ENCODE data around the gene SNRNP27.

SNRNP27 gene

GRCh38 chr2:69916106-69916505, 22.4 kb downstream of the SNRNP27 start:
- DNase-seq (ENCODE audit: low spot score): no peak

DNA sequence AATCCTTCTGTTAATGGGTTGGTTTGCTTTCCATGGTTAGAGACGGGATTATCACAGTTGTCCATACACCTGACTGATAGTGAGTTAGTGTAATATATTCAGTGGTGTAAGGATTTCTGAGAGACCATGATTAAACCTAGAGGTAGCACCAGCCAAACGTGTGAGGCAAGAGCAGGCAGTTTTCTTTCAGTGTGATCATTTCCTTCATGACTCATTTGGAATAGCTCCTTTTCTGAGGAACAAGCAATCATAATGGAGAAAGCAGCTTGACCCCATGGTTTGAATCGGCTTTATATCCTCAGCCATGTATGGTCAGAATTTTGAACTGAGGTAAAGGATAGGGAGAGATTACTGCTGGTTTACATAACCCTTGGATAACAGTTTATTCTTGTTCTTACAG, 24.1 kb downstream of the SNRNP27 start:
- no peak for DNase-seq (ENCODE audit: low spot score)

GRCh38 chr2:69918401-69918800, 24.6 kb downstream of the SNRNP27 start:
- DNase-seq (ENCODE audit: low spot score): no peak

- DNase-seq (ENCODE audit: low spot score): no peak
Observed at GRCh38 chr2:69923116-69923515, 29.4 kb downstream of the SNRNP27 start.

- DNase-seq (ENCODE audit: low spot score): no peak
Observed at GRCh38 chr2:69926849-69927515, 33.2 kb downstream of the SNRNP27 start.

DNA sequence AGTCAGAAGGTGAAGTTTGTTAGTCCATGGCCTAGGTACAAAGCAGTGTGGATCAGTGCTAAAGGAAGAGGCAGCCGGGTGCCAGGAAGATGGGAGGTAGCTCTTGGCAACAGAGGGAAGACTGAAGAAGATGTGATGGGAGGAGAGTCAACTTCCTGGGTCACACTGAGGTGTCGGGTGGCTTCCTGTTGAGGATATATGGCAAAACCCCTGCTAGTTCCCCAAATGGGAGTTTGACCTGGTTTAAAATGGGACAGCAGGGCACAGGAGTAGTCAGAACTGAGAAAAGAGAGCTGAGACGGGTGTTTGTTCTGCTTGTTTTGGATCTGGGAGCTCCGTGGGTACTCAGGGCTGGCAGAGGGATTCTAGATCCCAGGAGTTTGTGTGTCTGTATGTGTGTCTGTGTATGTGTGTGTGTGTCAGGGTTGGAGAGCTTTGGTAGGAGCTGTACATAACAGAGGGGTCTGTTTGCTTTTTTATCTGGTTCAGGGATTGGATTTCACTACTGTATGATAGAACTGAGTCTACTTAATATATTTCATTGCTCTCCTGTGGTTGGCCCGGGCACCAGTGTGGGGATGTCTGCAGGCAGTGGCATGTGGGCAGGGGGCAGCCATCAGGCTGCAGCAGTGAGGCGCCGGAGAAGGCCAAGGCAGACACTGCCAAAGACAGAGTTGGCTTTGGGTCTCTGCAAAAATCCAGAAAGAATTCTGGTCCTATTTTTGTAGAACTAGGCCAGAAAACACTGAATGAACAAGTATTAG, 38.3 kb downstream of the SNRNP27 start:
- no peak for DNase-seq (ENCODE audit: low spot score)

DNA sequence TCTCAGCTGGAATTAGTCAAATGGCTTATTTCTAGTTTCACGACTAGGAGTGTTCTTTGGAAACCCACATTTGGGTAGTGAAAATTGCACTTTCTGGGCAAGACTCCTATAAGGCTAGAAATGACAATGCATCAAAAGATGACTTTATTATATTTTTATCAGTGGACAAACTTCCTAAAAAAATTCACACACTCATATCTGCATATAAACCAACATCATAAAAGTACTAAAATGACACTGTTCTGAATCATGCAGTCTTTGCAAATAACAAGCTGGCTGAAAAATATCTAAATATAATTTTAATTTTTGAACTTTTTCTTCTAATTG, 38.8 kb downstream of the SNRNP27 start:
- DNase-seq (ENCODE audit: low spot score): no peak

- DNase-seq (ENCODE audit: low spot score): no peak
Observed at GRCh38 chr2:69933254-69933828, 39.6 kb downstream of the SNRNP27 start.

DNA sequence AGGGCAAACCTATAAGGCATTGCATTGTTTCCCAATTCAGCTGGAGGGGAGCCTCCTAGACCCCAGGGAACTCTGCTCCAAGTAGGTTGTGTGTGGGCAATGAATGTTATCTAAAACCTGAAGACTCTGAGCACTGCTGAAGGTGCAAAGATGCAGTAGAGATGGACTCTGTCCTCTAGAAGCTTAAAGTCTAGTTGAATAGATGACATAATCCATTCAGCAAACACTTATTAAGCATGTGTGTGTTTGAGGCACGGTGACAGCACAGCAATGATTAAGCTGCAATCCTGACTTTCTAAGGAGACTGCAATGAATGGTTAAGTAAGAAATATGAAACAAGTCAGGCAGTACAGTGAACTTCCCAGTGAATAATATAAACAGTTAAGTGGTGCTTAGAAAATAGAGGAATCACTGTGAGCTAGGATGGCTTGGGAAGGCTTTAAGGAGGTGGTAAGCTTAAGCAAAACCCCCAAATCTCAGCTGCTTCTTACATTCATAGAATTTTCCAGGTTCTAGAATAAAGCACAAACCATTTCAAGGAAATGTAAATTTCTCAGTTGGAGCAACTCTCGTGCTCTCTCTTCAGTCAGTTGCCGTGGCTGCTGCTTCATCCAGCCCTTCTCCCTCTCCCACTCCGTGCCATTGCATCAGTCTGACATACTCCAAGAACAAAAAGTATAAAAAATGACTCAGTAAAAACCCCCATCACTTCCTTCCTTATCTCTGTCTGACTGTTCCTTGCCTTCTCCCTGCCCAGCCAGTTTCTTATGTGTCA, 40.3 kb downstream of the SNRNP27 start:
- no peak for DNase-seq (ENCODE audit: low spot score)

DNA sequence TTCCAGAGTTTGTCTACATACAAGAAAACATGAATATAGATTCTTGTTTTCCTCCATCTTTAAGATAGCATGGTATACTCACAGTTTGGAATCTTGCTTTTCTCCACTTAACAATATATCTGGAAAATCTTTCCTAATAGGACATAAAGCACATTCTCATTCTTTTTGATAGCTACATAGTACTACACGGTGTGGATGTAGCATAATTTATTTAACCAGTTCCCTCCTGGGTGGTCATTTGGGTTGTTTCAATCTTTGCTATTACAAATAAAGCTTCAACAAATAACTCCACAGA, 40.8 kb downstream of the SNRNP27 start:
- no peak for DNase-seq (ENCODE audit: low spot score)

- DNase-seq (ENCODE audit: low spot score): no peak
Observed at GRCh38 chr2:69935011-69935410, 41.3 kb downstream of the SNRNP27 start.

DNA sequence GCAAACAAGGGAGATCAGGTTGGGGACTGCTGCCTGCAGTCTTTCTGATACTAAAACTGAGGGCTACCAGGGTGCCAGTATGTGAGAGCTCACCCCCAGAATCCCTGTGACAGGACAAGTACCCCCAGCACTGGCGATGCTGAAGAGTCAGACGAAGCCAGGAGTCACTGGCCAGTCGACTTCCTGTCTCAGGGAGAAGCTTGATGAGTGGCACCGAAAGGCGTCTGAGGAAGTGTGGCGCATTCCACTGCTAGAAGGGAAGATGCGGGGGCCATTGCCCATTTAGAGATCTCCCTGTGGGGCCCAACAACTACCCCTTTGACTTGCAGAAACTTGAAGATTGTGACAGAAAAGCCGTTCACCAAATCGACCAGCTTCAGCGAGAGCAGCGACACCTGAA, 43.1 kb downstream of the SNRNP27 start:
- DNase-seq (ENCODE audit: low spot score): no peak

GRCh38 chr2:69937968-69938367, 44.2 kb downstream of the SNRNP27 start:
- no peak for DNase-seq (ENCODE audit: low spot score)

- no peak for DNase-seq (ENCODE audit: low spot score)
Observed at GRCh38 chr2:69939722-69940121, 46.0 kb downstream of the SNRNP27 start.

GRCh38 chr2:69940691-69941090, 46.9 kb downstream of the SNRNP27 start:
- DNase-seq (ENCODE audit: low spot score): no peak

- DNase-seq (ENCODE audit: low spot score): no peak
Observed at GRCh38 chr2:69943000-69943842, 49.5 kb downstream of the SNRNP27 start.

GRCh38 chr2:69943843-69944525, 50.2 kb downstream of the SNRNP27 start:
- no peak for DNase-seq (ENCODE audit: low spot score)

DNA sequence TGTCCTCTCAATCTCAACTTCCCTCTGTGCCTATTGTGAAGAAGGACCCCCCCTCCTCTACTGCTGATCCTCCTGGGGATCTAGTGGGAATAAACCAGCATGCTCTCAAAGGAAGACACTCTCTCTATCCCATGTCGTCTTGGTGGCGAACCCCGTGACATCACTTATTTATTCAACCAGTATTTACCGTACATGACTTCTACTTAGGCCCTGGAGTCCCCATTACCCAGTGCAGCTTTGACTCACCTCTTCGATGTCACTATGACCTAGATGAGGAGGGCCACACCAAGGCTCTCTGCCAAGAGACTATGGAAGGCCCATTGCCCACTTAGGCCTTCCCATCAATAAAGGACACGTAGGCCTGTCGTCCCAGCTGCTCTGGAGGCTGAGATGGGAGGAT, 51.0 kb downstream of the SNRNP27 start:
- DNase-seq (ENCODE audit: low spot score): no peak

DNA sequence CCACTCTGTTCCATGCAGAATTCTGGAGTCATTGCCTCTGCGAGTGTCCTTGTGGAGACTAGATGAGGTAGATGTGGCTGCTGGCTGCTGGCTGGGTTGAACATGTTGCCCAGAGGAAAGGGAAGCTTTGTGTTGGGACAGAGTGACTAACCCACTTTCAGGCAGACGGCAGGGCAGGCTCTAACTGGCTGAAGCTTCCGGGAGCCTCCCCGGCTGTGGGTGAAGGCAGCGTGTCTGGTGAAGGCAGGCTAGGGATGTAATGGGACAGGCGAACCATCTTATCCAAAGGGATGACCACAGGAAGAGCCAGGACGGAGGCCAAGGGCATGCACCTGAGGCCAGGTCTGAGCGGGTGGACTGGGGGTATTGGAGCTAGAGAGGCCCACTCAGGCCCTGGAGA, 51.7 kb downstream of the SNRNP27 start:
- DNase-seq (ENCODE audit: low spot score): no peak

DNA sequence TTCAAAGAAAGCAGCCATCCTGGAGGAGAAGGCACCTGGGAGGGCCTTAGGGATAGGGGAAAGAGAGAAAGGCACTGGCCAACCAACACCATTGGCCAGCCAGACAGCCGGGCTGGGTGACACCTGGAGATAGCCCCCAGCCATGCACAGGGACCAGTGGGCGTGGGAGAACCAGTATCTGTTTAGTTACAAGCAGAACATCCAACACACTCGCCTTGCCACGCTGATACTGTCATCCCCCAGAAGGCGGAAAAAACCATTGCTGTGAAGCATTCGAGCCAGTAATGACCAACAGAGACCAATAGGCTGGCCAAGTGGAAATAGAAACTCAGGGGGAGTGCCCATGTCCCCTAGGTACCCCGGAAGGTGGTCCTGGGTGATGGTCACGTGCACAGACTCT, 52.2 kb downstream of the SNRNP27 start:
- no peak for DNase-seq (ENCODE audit: low spot score)

Measured in cerebellar cortex (tissue), 1 donor.